ENCODE results near the gene CHRNB2.

DNA sequence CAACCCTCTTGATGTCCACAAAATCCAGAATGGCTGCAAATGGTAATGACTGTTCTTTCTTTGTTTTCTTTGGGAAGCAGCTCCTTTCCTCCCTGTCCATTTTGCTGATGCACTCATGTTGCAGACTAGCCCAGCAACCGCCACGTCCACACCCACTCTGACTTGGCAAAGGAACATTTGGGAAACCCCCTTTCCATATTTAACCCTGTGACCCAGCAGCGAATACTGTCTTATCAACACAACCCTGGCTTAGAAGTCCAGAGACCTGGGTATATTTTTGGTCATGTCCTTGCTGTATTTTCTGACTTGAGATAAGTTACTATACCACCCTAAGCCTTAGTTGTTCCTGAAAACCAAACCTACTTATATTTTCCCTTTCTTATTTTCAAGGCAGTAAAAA is 47.2 kb upstream of the CHRNB2 start:
- TF ChIP-seq, protein P1, sequence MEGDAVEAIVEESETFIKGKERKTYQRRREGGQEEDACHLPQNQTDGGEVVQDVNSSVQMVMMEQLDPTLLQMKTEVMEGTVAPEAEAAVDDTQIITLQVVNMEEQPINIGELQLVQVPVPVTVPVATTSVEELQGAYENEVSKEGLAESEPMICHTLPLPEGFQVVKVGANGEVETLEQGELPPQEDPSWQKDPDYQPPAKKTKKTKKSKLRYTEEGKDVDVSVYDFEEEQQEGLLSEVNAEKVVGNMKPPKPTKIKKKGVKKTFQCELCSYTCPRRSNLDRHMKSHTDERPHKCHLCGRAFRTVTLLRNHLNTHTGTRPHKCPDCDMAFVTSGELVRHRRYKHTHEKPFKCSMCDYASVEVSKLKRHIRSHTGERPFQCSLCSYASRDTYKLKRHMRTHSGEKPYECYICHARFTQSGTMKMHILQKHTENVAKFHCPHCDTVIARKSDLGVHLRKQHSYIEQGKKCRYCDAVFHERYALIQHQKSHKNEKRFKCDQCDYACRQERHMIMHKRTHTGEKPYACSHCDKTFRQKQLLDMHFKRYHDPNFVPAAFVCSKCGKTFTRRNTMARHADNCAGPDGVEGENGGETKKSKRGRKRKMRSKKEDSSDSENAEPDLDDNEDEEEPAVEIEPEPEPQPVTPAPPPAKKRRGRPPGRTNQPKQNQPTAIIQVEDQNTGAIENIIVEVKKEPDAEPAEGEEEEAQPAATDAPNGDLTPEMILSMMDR (IDR thresholded peaks at IDR 0.05) = no peak
- no peak for TF ChIP-seq POLR2A (IDR thresholded peaks at IDR 0.05)
- TF ChIP-seq POLR2AphosphoS5 (IDR thresholded peaks at IDR 0.05) = no peak
- TF ChIP-seq EP300 (IDR thresholded peaks at IDR 0.05) = no peak
